ELF-1 (cell line): ENCODE results near the gene PLET1.
"Not testable (repeated sequence)": the region's sequence is repeated elsewhere in the genome, so short reads cannot be mapped to it uniquely, and the experiment has no call there.

Experiments
- DNase-seq: peaks from one replicate; pipeline ENCODE4 v3.0.0-alpha.2; 2016; ENCODE audit warnings: low read depth, low spot score

The PLET1 gene

GRCh38 chr11:112212710-112213109, 48.0 kb downstream of the PLET1 start:
- DNase-seq, result no peak

- no peak for DNase-seq
Observed at GRCh38 chr11:112212290-112212689, 48.4 kb downstream of the PLET1 start.

- no peak for DNase-seq
Observed at GRCh38 chr11:112211536-112211935, 49.1 kb downstream of the PLET1 start.

- DNase-seq, result no peak
Observed at GRCh38 chr11:112210890-112211289, 49.8 kb downstream of the PLET1 start.

- no peak for DNase-seq
Observed at GRCh38 chr11:112206071-112206470, 54.6 kb downstream of the PLET1 start.

GRCh38 chr11:112200252-112200651, 60.4 kb downstream of the PLET1 start:
- DNase-seq, result no peak

- DNase-seq, result not testable (repeated sequence)
Observed at GRCh38 chr11:112199101-112199500, 61.6 kb downstream of the PLET1 start.
